Nephron progenitor cell (in vitro differentiated cells): ENCODE results near the gene BCL11B.

Experiments
- DNase-seq: peaks from one replicate; pipeline ENCODE4 v3.0.0; 2021
- H3K27ac Mint-ChIP-seq: 2 replicates; pipeline ENCODE4 v1.8.0; 2021; ENCODE audit warnings: mild to moderate bottlenecking, moderate library complexity, mixed read lengths
- H3K27me3 Mint-ChIP-seq: 2 replicates; pipeline ENCODE4 v1.8.0; 2021; ENCODE audit warnings: mild to moderate bottlenecking, low read depth, mixed read lengths; ENCODE audit not compliant: poor library complexity
- H3K36me3 Mint-ChIP-seq: 2 replicates; pipeline ENCODE4 v1.8.0; 2021; ENCODE audit warnings: low read depth, mixed read lengths
- H3K4me1 Mint-ChIP-seq: 2 replicates; pipeline ENCODE4 v1.8.0; 2021; ENCODE audit warnings: mixed read lengths
- H3K4me3 Mint-ChIP-seq: 2 replicates; pipeline ENCODE4 v1.8.0; 2021; ENCODE audit warnings: mild to moderate bottlenecking, moderate library complexity, mixed read lengths
- H3K9me3 Mint-ChIP-seq: 2 replicates; pipeline ENCODE4 v1.8.0; 2021; ENCODE audit warnings: mild to moderate bottlenecking, moderate library complexity, mixed read lengths
- TF ChIP-seq, protein P1 (sequence below): fragments of 200-600 bp; sonication (generic); IDR thresholded peaks from 2 replicates; pipeline ENCODE4 v1.5.0; 2021; ENCODE audit warnings: antibody characterized with exemption

Gene BCL11B

DNA sequence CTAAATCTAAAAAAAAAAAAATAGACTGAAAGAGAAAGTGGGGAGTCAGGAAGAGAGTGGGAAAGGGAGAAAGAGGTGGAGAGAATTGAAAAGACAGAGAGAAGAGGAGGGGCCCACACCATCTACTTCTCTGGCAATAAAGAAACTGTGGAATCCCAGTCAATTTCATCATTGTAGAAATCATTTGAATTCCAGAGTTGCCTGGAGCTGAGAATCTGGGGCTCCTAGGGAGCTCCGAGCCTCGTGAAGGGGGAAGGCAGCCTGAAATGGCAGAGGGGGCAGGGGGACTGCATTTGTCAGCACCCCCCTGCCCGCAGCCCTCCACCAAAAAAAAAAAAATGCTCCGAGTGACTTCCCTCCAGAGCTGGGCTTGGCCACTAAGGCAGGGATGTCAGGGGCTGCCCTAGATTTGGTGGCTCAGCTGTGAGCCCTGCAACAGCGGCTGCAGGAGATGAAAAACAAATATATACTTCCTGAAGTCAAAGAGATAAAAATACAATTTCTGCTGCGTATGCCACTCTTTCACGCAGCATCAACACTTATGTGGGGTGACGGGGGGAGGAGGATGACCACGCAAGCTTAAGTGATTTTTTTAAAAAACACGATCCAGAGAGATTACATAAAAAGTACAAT, 80.5 kb downstream of the BCL11B start:
- Mint-ChIP-seq H3K4me3 (no peak overlapping the region), H3K9me3 (no peaks in the 10 kb centered on the region), H3K27me3 (peaks cover 13% of the 10 kb centered on the region), H3K4me1 (peaks cover 33% of the 10 kb centered on the region), H3K27ac (no peak overlapping the region), H3K36me3 (no peaks in the 10 kb centered on the region)
- TF ChIP-seq, protein P1, sequence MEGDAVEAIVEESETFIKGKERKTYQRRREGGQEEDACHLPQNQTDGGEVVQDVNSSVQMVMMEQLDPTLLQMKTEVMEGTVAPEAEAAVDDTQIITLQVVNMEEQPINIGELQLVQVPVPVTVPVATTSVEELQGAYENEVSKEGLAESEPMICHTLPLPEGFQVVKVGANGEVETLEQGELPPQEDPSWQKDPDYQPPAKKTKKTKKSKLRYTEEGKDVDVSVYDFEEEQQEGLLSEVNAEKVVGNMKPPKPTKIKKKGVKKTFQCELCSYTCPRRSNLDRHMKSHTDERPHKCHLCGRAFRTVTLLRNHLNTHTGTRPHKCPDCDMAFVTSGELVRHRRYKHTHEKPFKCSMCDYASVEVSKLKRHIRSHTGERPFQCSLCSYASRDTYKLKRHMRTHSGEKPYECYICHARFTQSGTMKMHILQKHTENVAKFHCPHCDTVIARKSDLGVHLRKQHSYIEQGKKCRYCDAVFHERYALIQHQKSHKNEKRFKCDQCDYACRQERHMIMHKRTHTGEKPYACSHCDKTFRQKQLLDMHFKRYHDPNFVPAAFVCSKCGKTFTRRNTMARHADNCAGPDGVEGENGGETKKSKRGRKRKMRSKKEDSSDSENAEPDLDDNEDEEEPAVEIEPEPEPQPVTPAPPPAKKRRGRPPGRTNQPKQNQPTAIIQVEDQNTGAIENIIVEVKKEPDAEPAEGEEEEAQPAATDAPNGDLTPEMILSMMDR, result no peak
- DNase-seq, result no peak

GRCh38 chr14:99190696-99191394, 81.2 kb downstream of the BCL11B start:
- Mint-ChIP-seq H3K9me3 (no peaks in the 10 kb centered on the region), H3K36me3 (no peaks in the 10 kb centered on the region), H3K27ac (no peak overlapping the region), H3K4me3 (no peak overlapping the region), H3K27me3 (peaks cover 13% of the 10 kb centered on the region), H3K4me1 (peaks cover 33% of the 10 kb centered on the region)
- no peak for DNase-seq
- TF ChIP-seq, protein P1, result no peak

DNA sequence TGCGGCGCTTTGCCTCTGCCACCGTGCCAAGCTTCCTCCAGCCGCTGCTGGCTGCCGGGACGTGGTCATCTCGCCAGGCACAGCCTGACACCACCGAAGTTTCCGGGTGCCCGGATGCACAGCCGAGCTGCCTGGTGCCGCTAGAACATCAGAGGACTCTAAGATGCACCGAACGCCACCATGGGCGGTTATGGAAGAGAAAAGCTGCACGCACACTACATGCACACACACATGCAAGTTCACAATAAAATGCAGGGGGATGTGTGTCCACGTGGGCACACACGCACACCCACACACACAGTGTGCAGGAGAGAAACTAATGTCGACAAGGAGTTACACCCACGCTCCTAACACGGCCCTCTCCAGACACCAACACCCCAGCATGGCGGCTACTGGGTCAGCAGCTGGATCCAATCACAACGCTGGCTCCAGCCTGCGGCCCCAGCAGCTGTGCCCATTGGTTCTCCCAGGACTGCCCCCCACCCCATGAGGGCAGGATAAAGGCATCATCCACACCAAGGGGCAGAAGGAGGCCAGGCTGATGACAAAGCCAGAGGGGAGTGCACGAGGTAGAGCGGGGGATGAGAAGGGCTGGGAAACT, 82.7 kb downstream of the BCL11B start:
- Mint-ChIP-seq H3K36me3 (no peaks in the 10 kb centered on the region), H3K4me1 (peaks cover 33% of the 10 kb centered on the region), H3K4me3 (no peak overlapping the region), H3K27ac (no peak overlapping the region), H3K27me3 (peaks cover 9% of the 10 kb centered on the region), H3K9me3 (no peaks in the 10 kb centered on the region)
- no peak for DNase-seq
- TF ChIP-seq, protein P1, result no peak

GRCh38 chr14:99188731-99189191, 83.2 kb downstream of the BCL11B start:
- Mint-ChIP-seq H3K36me3 (no peaks in the 10 kb centered on the region), H3K9me3 (no peaks in the 10 kb centered on the region), H3K4me1 (peaks cover 33% of the 10 kb centered on the region), H3K27me3 (peaks cover 9% of the 10 kb centered on the region), H3K27ac (no peak overlapping the region), H3K4me3 (no peak overlapping the region)
- no peak for DNase-seq
- TF ChIP-seq, protein P1, result peak; percentile 8

DNA sequence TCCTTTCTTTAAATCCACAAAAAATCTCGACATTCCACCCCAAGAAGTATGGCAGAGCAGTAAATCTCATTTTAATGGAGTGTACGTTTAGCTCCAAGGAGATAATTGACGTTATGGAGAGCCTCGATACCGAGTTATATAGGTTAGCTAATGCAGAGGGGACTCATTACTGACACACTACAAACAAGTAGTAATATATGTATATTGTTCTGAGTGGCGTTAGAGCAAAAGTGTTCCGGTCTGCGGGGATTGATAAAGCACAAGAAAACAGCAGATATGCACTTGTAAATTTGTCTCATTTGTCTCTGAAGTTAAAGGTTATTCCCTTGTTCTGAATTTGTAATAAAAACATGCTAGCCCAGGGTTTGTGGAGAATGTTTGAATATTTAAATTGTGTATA, 84.1 kb downstream of the BCL11B start:
- Mint-ChIP-seq H3K36me3 (no peaks in the 10 kb centered on the region), H3K9me3 (no peaks in the 10 kb centered on the region), H3K27ac (no peak overlapping the region), H3K27me3 (peaks cover 9% of the 10 kb centered on the region), H3K4me3 (no peak overlapping the region), H3K4me1 (peaks cover 33% of the 10 kb centered on the region)
- DNase-seq, result no peak
- TF ChIP-seq, protein P1, result no peak
